NOMO-1 treated with dmso at 0.1 percent for 144 hours (cell line): ENCODE measurements around the gene SPOUT1.

Source experiments
- DNase-seq: peaks from one replicate; lab custom pipeline; 2025; ENCODE audit not compliant: unreplicated experiment; lab: John Stamatoyannopoulos, UW

The SPOUT1 gene

DNA sequence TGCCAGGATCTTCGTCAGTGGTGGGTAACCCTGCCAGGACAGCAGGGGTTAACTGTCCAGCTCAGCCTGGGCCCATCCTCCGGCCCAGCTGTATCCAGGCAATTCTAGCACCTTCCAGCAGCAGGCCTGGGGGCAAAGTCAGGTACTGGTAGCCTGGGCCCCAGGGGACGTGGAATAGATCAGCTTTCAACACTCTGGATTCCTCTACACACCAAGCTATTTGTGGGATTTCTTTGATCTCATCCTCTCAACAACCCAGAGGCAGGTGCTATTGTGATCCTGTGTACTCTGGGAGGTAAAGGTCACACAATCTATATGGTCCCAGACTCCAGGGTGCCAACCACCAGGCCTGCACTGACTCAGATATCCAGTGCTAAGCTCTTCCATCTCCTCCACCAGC lies 8.7 kb upstream of the SPOUT1 start:
- DNase-seq, result no peak

DNA sequence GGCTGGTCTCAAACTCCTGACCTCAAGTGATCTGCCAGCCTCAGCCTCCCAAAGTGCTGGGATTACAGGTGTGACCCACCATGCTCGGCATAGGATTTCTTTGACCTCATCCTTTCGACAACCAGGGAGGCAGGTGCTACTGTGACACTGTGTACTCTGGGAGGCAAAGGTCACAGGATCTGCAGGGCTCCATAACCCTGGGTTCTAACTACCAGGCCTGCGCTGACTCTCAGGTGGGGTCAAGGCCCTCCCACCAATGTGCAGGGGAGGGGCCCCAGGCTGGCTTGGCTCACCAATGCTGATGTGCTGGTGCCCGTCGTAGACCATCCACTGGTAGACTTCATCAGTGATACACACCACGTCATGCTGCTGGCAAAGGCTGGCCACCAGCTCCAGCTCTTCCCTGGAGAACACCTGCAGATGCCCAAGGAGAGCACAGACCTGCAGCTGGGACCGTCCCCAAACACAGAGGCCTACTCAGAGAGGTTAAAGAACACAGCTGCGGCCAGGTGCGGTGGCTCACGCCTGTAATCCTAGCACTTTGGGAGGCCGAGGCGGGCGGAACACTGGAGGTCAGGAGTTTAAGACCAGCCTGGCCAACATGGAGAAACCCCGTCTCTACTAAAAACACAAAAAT lies 7.0 kb upstream of the SPOUT1 start:
- DNase-seq, result no peak

DNA sequence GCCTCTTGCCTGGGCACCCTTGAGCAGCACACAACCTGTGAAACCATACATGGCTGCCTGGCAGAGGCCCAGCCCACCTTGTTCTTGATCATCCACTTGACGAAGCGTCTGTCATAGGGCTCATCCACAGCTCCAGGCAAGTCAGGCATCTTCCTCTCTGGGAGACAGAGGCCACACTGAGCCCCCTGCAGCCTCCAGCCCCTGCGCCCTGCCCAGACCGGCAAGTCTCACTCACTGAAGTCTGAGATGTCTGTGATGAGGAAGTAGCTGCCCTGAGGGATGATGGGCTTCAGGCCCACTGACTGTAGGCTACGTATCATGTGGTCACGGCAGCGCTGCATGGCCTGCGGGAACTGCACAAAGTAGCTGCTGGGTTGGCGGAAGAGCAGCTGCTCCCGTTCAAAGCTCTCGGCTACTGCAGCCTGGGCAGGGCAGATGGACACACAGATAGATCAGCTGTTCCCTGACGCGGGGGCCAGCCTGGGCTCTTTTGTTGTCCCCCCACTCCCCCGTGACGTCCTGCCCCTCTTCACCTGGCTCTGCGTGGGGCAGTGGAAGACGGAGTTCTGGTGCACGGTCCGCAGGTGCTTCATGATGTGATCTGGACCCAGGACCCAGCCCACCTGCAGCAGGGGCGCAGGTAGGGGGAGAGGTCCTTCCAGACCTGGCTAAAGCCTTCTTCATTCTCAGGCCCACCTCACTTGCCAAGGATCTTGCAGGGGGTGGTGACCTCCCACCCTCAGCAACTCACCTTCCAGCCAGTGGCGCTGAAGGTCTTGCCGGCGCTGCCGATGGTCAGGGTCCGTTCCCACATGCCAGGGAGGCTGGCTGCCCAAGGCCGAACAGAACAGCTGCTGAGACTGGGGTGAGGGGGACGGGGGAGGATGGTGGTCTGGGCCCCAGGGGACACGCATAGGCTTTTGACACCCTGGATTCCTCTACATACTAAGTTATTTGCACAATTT lies 5.9 kb upstream of the SPOUT1 start:
- no peak for DNase-seq

DNA sequence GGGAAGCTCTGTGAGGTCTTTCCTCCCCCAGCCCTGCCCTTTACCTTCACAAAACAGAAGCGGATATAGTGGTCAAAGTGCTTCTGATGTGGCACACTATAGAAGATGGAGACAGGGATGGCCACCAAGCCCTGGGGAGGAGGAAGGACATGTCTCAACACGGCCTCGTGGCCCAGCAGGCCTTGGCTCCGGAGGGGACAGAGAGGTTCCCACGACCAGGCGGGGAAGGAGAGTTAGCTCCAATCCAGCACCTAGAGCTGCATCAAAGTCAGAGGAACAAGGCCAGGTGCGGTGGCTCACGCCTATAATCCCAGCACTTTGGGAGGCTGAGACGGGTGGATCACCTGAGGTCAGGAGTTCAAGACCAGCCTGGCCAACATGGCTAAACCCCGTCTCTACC lies 4.1 kb upstream of the SPOUT1 start:
- no peak for DNase-seq

DNA sequence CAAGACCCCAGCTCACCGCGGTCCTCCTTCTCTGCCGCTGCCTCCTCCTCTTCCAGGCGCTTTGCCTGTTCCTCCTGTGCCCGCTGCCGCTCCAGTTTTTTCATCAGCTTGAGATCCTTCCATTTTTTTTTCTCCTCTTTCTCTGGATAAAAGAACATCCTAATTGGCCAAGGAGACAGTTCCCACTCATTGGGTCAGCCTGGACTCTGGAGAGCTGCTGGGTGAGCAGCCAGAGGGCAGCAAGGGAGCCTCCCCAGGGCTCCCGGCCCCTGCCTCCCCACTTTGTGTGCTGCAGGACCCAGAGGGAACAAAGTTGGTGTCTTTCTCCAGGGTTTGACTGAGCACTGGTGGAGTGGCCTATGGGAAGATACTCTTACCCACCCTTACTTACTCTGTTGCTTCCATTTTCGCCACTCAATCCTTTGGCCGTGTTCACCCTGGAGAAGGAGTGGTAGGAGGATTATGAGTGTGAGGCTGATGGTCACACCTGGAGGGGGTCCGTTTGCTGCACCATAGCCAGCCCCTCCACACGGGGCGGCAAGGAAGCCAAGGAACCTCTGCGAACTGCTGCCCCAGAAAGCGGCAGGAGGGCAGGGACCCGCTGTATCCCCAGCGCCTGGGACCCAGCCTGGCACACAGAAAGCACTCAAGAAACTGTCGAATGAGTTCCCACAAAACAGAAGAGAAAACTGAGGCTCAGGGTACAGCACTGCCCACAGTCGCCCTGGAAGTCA lies 708 bp downstream of the SPOUT1 start:
- DNase-seq, result no peak

DNA sequence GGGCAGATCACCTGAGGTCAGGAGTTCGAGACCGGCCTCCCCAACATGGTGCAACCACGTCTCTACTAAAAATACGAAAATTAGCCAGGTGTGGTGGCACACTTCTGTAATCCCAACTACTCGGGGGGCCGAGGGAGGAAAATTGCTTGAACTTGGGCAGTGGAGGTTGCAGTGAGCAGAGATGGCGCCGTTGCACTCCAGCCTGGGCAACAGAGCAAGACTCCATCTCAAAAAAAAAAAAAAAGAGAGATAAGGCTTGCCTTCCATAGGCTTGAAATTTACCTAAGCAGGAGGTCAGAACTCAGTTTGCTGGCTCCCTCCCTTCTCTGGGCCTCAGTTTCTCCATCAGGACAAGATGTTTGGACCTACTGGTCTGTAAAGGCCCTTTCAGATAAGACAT lies 1.3 kb downstream of the SPOUT1 start:
- DNase-seq, result no peak

DNA sequence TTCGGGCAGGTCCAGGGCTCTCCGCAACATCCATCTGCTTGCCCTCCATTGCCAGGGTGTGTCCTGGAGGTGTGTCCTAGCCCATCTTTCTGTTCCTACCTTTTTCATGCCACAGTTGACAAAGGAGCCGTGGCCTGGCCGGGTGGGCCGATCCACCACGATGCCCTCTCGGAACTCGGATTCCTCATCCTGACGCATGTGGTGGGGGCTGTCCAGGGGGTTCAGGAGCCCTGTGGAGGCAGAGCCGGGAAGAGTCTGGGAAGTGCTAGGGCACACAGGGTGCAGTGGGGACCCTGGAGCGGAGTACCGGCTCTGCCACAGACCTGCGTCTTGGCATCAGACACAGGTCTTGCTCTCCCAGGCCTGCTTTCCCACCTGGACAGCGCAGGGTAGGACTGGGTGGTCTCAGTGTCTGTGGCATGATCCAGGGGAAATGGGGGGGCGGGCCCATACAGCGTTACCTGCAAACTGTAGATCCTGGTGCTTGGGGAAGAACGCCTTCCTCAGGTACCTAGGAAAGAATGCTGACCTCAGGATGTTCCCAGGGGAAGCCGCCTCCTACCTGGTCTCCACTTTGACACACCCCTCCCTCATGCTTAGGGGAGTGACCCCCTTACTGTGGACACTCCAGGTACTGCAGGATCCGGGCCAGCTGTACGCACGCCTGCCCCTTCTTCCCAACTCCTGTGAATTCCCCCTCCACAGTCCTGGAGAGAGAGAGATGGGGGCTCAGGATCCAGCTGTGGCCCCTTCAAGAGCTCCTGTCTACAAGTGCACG lies 3.5 kb downstream of the SPOUT1 start:
- DNase-seq, result no peak

DNA sequence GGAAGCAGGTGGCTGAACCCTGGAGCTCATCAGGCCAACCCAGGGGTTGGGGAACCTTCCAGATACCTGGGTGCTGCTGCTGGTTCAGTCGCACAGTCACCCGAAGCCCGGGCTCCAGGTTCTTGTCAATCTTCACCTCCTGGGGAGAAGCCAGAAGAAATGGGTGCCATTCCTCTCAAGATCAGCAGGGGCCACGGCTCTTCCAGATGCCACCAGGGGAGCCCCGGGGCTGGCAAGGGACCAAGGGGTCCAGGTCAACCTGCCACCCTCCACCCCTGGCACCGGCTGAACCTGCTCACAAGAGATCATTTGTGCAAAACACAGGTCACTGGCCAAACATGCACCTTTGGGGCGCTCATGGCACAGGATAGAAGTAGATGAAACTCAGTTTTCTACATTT lies 4.7 kb downstream of the SPOUT1 start:
- no peak for DNase-seq

DNA sequence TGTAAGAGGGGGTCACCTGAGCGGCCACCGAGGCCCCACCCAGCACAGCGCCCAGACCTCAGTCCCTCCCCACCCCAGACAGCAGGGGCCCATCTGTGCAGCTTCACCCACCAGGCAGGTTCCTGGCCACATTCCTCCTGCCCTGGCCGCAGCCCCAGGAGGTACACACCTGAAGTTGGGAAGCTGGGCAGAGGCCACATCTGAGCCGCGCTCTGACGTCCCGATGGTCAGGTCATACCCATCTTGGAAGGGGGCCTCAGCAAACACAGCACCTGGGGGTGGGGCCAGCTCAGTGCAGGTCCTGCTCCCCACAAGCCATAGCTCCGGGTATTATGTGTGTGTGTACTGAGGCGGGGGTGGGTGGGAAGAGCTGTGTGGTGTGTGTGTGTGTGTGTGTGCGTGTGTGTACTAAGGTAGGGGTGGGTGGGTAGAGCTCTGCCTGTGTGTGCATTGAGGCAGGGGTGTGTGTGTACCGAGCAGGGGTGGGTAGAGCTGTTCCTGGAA lies 5.6 kb downstream of the SPOUT1 start:
- DNase-seq, result no peak

DNA sequence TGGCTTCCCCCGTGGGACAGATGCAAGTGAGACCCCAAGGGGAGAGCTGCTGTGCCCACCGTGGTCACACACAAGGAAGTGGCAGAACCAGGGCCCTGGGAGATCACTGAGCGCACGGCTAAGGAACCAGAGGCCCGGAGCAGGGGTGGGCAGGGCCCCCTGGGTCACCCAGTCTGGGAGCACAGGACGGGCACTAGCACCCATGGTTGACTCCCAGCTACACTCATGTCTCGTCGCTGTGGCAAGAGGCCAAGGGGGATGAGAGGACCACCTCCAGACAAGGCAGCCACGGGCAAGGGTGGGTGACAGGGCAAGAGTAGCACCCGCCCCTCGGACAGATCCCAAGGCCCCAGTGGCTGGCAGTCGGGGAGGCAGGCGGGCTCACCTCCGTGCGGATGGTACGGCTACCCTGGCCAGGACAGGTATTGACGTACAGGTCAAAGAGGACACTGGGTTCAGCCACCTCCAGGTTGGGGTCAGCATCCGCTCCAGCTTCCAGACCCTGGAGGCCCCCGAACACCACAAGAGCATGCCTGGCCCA lies 6.2 kb downstream of the SPOUT1 start:
- DNase-seq, result no peak

DNA sequence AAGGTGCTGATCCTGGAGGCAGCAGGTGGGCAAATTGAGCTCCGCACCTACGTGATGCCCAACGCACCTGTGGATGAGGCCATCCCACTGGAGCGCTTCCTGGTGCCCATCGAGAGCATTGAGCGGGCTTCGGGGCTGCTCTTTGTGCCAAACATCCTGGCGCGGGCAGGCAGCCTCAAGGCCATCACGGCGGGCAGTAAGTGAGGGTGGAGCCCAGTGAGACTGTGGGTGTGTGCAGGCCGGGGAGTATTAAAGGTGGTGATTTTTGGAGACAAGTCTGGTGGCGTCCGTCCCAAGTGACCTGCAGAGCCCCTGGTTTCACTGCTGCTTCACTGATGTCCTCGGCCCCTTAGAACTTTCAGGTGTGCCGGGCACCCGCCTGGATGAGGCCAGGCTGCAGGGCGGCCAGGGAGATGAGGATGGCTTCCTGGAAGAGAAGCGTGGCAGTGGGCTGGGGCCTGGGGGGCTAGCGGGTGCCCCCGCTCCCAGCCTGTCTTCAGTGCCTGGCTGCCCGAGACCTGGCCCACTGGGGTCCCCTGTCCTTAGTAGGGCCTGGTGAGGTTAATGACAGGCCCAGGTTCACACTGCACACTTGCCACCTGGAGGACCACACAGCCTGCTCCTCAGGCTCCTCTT lies 7.1 kb downstream of the SPOUT1 start:
- DNase-seq, result no peak

DNA sequence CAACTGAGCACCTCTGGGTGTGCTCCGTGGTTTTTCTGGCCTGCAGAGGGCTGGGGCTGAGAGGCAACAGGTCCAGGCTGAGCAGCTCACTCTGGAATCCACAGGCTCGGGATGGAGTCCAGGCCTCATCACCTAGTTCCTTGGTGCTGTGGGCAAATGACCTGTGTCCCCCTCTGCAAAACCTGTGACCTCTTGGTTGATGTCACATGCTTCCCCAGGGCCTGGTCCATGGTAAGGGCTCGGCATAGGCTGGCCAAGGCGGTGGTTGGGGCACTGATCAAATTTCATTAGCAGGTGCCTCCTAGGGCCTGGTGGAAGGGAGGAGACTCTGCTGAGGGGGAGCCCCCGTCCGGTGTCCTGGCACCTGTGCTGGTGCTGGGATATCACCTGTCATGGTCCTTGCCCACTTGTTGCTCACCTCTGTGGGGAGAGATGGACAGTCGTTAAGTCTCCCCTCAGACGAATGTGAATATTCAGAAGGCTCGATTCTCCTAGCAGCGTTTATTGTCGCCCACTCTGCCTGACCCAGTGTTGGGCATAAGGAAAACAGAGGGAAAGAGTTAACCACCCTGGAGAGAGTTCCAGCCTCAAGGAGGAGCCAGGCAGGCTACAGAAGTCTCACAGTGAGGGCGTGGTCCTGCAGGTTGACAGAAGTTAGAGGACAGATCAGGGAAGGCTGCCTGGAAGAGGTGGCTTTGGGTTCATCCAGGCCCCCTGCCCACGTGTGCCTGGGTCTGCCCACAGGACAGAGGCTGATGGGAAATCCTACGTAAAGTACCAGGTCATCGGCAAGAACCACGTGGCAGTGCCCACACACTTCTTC lies 7.8 kb downstream of the SPOUT1 start:
- DNase-seq, result no peak

DNA sequence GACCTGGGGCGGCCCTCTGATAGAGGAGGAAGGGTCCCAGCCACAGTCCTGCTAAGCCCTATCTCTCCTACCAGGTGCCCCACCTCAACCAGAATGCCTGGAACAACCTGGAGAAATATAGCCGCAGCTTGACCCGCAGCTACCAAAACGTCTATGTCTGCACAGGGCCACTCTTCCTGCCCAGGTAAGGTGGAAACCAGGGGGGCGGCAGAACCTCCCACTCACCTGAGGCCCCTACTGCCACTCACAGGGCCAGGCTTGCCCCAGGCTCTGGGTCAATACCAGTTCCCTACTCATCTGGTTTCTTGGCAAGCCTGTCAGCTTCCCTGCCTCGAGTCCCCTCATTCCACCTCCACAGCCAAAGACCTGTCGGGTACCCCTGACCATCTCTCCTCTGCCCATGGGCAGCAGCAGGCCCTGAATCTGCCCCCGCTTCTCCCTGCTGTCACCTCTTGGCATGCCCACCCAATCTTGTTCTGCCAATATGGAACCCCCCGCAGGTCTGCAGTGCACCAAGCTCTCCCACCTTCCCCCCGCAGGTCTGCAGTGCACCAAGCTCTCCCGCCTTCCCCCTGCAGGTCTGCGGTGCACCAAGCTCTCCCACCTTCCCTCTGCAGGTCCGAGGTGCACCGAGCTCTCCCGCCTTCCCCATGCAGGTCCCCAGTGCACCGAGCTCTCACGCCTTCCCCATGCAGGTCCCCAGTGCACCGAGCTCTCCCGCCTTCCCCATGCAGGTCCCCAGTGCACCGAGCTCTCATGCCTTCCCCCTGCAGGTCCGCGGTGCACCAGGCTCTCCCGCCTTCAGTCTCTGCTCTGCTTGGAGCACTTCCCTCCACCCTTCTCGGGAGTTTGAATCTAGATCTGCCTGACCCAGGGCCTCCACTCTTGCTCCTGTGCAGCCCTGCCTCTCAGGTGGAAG lies 8.7 kb downstream of the SPOUT1 start:
- DNase-seq, result no peak

DNA sequence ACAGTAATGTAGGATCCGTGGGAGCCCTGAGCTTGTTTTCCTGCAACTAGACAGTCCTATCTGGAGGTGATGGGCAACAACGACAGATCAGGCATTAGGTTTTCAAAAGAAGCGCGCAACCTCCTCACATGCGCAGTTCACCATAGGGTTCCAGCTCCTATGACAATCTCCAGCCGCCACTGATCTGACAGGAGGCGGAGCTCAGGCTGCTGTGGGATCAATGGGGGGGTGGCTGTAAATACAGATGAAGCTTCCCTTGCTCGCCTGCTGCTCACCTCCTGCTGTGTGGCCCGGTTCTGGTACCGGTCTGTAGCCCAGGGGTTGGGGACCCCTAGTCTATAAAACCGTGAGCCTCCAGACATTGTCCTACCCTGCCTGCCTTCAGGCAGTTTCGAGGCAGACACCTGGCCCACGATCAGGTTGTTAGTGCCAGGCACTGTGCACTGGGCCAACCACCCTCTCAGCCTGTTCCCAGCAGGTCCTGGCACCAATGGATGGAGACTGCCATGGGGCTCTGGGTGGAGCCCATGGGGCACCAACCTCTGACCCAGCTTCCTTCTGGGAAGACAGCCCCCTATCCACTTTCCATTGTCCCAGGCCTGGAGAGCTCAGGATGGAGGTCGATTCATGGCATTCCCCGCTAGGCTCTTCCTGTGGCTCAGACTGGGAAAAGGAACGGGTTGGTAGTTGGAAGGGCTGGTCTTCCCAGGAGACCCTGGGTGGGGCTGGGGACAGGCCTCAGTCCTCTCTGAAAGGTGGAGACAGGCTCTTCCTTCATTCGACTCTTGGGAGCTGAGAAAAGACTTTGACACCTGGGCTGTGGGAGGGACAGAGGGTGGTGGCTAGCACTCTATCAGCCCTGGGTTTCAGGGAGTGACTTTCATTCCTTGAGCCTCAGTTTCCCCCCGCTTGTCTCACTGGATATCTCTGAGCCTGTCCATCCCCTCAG lies 9.6 kb downstream of the SPOUT1 start:
- no peak for DNase-seq

DNA sequence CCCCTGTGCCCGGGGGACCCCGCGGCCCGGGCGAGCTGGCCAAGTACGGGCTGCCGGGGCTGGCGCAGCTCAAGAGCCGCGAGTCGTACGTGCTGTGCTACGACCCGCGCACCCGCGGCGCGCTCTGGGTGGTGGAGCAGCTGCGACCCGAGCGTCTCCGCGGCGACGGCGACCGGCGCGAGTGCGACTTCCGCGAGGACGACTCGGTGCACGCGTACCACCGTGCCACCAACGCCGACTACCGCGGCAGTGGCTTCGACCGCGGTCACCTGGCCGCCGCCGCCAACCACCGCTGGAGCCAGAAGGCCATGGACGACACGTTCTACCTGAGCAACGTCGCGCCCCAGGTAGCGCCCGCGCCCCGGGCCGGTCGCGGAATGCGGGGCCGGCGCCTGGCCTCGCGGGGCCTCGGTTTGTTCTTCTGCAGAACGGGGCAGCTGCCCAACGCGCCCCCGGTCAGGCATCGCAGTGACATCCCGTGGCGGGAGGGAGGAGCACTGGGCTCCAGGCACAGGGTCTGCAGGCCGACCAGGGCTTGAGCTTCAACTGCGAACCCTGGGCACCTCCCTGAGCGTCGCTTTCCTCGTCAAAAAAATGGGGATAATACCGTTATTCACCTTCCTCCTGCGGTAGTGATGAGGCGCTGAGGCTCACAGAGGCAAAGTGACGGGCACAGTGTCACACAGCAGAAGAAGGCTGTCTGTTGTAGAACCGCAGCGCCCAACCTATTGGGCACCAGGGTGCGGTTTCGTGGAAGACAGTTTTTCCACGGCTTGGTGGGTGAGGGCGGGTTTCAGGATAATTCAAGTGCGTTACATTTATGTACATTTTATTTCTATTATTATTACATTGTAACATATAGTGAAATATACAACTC lies 10.5 kb downstream of the SPOUT1 start:
- no peak for DNase-seq
